ENCODE data around the gene TRMU. TPM values are rescaled to one million over a fixed set of nuclear protein-coding genes. Genes with fewer than 3 reads are reported as not detected.

Gene TRMU
- total and polyA plus RNA-seq, 2 donors (not counting 3 experiments of a cell fraction or from before 2014, with no cell fraction given): 42.4 to 65.7 TPM

DNA sequence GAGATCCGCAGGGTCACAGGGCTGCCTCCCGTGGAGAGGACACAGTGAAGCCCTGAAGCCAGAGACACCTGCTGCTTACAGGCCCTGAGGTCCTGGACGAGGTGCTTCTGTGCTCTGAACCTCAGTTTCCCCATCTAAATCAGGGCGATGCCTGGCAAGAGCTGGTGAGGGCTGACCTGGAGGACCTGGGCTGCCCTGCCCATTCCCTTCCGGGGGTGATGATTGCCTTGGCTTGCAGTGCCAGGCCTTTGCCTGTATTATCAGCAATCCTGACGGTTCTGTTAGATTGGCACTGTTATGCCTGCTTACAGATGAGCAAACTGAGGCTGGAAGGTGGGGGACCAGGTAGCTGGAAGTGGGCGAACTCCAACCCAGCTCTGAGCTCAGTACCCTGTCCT is 46.7 kb upstream of the TRMU start:
- no peak overlapping the region for H3K4me3 ChIP-seq (replicated peaks in 1 of 3; ENCODE audit: insufficient read depth in 1 of 3, low read depth in 1 of 3, low read length in 3 of 3)
- dilution Hi-C loops (cut with MboI; ENCODE audit: extremely low pct_ligation_motif_present, low sequenced_read_pairs): no loop called here
- H3K9ac ChIP-seq (replicated peaks; ENCODE audit: extremely low read depth, insufficient read depth, low read length): no peak overlapping the region
- no peak overlapping the region for H3K4me2 ChIP-seq (ENCODE audit: insufficient read depth, low read length)
- TF ChIP-seq EZH2 (IDR thresholded peaks at IDR 0.05; ENCODE audit: borderline replicate concordance, low read depth, low read length, severe bottlenecking) (no peak), JUN (IDR thresholded peaks at IDR 0.05; ENCODE audit: borderline replicate concordance, insufficient read depth, insufficient read length, low read depth) (no peak), POLR2A (IDR thresholded peaks at IDR 0.05; ENCODE audit: low read depth, low read length) (no peak), POLR2AphosphoS5 (IDR thresholded peaks at IDR 0.05; ENCODE audit: insufficient read depth, low read depth, low read length) (no peak), FOS (IDR thresholded peaks at IDR 0.05; ENCODE audit: borderline replicate concordance, insufficient read depth, low read length) (no peak), MYC (IDR thresholded peaks at IDR 0.05; ENCODE audit: low read depth, low read length) (no peak), GATA2 (IDR thresholded peaks at IDR 0.05; ENCODE audit: insufficient read depth, insufficient read length, low read depth, low read length) (no peak)
- TF ChIP-seq, protein P1, sequence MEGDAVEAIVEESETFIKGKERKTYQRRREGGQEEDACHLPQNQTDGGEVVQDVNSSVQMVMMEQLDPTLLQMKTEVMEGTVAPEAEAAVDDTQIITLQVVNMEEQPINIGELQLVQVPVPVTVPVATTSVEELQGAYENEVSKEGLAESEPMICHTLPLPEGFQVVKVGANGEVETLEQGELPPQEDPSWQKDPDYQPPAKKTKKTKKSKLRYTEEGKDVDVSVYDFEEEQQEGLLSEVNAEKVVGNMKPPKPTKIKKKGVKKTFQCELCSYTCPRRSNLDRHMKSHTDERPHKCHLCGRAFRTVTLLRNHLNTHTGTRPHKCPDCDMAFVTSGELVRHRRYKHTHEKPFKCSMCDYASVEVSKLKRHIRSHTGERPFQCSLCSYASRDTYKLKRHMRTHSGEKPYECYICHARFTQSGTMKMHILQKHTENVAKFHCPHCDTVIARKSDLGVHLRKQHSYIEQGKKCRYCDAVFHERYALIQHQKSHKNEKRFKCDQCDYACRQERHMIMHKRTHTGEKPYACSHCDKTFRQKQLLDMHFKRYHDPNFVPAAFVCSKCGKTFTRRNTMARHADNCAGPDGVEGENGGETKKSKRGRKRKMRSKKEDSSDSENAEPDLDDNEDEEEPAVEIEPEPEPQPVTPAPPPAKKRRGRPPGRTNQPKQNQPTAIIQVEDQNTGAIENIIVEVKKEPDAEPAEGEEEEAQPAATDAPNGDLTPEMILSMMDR (IDR thresholded peaks at IDR 0.05; ENCODE audit: extremely low read depth in 1 of 2, insufficient read depth in 1 of 2, low read depth in 1 of 2, low read length in 2 of 2): no peak
- TF ChIP-seq, protein P2, sequence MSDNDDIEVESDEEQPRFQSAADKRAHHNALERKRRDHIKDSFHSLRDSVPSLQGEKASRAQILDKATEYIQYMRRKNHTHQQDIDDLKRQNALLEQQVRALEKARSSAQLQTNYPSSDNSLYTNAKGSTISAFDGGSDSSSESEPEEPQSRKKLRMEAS (IDR thresholded peaks at IDR 0.05; ENCODE audit: insufficient read depth, insufficient read length): no peak
- H3K9me3 ChIP-seq (replicated peaks; ENCODE audit: control insufficient read depth, insufficient read depth, low read length): no peaks in the 10 kb centered on the region
- FAIRE-seq (no peak), DNase-seq (ENCODE audit: low read depth, low spot score) (no peak)
- H3K36me3 ChIP-seq (ENCODE audit: control insufficient read depth in 2 of 2, extremely low read depth in 1 of 2, insufficient read depth in 2 of 2, low read length in 2 of 2): peaks cover 5 to 20% of the 10 kb centered on the region in 2 experiments
- H3K9me1 ChIP-seq (replicated peaks; ENCODE audit: control insufficient read depth, extremely low read depth, insufficient read depth, low read length): no peaks in the 10 kb centered on the region
- no peak overlapping the region for H2AFZ ChIP-seq (ENCODE audit: low read depth, low read length)
- H3K79me2 ChIP-seq (ENCODE audit: control insufficient read depth, insufficient read depth, low read length): no peaks in the 10 kb centered on the region
- POLR2A ChIA-PET: no interaction called here
- H3K27me3 ChIP-seq (ENCODE audit: control insufficient read depth in 2 of 2, insufficient read depth in 2 of 2, low read length in 2 of 2): no peaks in the 10 kb centered on the region
- H3K4me1 ChIP-seq (ENCODE audit: control insufficient read depth, extremely low read depth, insufficient read depth, low read length): peaks cover 16% of the 10 kb centered on the region
- CTCF ChIA-PET: no interaction called here
- no TSS peak for BruUV-seq (replicated peaks)
- intact Hi-C loops (cut with micrococcal nuclease): no loop called here
- H3K27ac ChIP-seq (ENCODE audit: insufficient read depth, low read depth, low read length): peak overlapping the region; percentile 60
- H4K20me1 ChIP-seq (replicated peaks; ENCODE audit: control insufficient read depth, extremely low read depth, insufficient read depth, low read length): no peaks in the 10 kb centered on the region

Measured in endothelial cell of umbilical vein (primary cell).